ENCODE results near the gene SLC25A52. TPM values are rescaled to one million over a fixed set of nuclear protein-coding genes. Genes with fewer than 3 reads are reported as not detected.
A peak's percentile ranks its signal among the peaks of the same experiment; 100 is the strongest.

Gene SLC25A52
- total and polyA plus RNA-seq, 9 of the 15 experiments (the other 6 are each of a cell fraction or from before 2014, with no cell fraction given): not detected

DNA sequence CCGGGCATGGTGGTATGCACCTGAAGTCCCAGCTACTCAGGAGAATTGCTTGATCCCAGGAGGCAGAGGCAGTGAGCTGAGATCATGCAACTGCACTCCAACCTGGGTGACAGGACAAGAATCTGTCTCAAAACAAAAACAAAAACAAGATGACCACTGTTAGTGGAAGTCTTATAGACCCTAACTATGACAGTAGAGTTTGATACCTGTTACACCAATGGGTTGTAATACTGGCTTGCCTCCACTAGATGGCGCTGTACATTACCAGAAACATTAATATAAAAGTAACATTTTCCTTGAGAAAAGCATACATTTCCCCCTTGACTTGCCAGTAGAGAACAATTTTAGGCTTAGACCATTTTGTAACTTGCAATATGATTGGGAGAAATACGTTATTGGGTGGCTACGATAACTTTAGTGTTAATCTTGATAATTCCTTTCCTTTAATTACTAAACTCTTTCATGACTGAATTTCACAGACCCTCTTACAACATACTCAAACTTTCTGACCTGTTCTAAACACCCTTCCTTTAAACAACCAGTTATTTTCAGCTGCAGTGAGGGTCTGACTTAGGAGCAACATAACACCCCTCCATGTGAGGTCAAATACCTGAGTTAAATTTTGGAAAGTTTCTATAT is 19.5 kb downstream of the SLC25A52 start:
- FAIRE-seq (peak; percentile 70), ATAC-seq (peak; percentile 70), DNase-seq (ENCODE audit: extremely low read depth in 1 of 4, low spot score in 3 of 4) (peak; percentile 31 to 66 (median 33))
- Histone ChIP-seq H2AFZ (ENCODE audit: low read depth, low read length) (no peak overlapping the region), H3K9me1 (ENCODE audit: control insufficient read depth, insufficient read depth, low read length) (no peaks in the 10 kb centered on the region), H3K4me3 (no peak overlapping the region), H3K27ac (ENCODE audit: extremely low read depth, low read depth, low read length) (no peak overlapping the region), H4K20me1 (replicated peaks; ENCODE audit: control insufficient read depth, insufficient read depth, low read length) (no peaks in the 10 kb centered on the region), H3K9ac (ENCODE audit: insufficient read depth in 1 of 2, low read depth in 2 of 2, low read length in 2 of 2) (no peak overlapping the region), H3K4me2 (ENCODE audit: insufficient read depth, low read length) (no peak overlapping the region), H3K79me2 (ENCODE audit: control insufficient read depth, insufficient read depth, low read length) (no peaks in the 10 kb centered on the region), H3K27me3 (ENCODE audit: control insufficient read depth in 2 of 2, insufficient read depth in 2 of 2, low read length in 2 of 2) (peaks cover under 1 to 8% of the 10 kb centered on the region in 2 experiments; a peak in 3 of 5 replicates), H3K9me3 (replicated peaks; ENCODE audit: control insufficient read depth, insufficient read depth, low read depth, low read length) (peaks cover 15% of the 10 kb centered on the region), H3K4me1 (replicated peaks in 1 of 2; ENCODE audit: control insufficient read depth in 2 of 2, insufficient read depth in 2 of 2, low read length in 2 of 2) (peaks cover 0 to 7% of the 10 kb centered on the region in 2 experiments; a peak in 2 of 5 replicates), H3K36me3 (ENCODE audit: control insufficient read depth, insufficient read depth, low read length) (no peaks in the 10 kb centered on the region)
- in situ Hi-C loops (cut with MboI) (loop anchor here (10.0 kb wide), 1 partner anchor 214 kb away; no protein-coding TSS in a partner anchor), intact Hi-C loops (cut with micrococcal nuclease) (loop anchor here (1.0 kb wide), 3 partner anchors 78 to 236 kb away; no protein-coding TSS in a partner anchor)
- WGBS (ENCODE audit: insufficient coverage, low coverage, missing lambda C conversion rate): 48% methylated on average over 4 of the region's 4 CpGs
- ChIA-PET CTCF (ENCODE audit: low intra/inter-chr PET ratio) (interaction anchor here (0.8 to 2.6 kb wide), 4 partner anchors 9 to 235 kb away, joined by 3 to 9 read pairs (median 4); no protein-coding TSS in a partner anchor), POLR2A (no interaction called here)
- BruUV-seq (replicated peaks): no TSS peak
- no peak for TF ChIP-seq L3MBTL2 (IDR thresholded peaks at IDR 0.05)
- TF ChIP-seq RAD51 (IDR thresholded peaks at IDR 0.05; ENCODE audit: borderline replicate concordance, low read depth): no peak
- TF ChIP-seq, protein P1, sequence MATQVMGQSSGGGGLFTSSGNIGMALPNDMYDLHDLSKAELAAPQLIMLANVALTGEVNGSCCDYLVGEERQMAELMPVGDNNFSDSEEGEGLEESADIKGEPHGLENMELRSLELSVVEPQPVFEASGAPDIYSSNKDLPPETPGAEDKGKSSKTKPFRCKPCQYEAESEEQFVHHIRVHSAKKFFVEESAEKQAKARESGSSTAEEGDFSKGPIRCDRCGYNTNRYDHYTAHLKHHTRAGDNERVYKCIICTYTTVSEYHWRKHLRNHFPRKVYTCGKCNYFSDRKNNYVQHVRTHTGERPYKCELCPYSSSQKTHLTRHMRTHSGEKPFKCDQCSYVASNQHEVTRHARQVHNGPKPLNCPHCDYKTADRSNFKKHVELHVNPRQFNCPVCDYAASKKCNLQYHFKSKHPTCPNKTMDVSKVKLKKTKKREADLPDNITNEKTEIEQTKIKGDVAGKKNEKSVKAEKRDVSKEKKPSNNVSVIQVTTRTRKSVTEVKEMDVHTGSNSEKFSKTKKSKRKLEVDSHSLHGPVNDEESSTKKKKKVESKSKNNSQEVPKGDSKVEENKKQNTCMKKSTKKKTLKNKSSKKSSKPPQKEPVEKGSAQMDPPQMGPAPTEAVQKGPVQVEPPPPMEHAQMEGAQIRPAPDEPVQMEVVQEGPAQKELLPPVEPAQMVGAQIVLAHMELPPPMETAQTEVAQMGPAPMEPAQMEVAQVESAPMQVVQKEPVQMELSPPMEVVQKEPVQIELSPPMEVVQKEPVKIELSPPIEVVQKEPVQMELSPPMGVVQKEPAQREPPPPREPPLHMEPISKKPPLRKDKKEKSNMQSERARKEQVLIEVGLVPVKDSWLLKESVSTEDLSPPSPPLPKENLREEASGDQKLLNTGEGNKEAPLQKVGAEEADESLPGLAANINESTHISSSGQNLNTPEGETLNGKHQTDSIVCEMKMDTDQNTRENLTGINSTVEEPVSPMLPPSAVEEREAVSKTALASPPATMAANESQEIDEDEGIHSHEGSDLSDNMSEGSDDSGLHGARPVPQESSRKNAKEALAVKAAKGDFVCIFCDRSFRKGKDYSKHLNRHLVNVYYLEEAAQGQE (IDR thresholded peaks at IDR 0.05; ENCODE audit: borderline replicate concordance): peak; percentile 67; the same call in 1 of the 2 replicates
- TF ChIP-seq, protein P1 (CRISPR knock-in tag; IDR thresholded peaks at IDR 0.05; ENCODE audit: low read depth): no peak
- TF ChIP-seq, protein P2, sequence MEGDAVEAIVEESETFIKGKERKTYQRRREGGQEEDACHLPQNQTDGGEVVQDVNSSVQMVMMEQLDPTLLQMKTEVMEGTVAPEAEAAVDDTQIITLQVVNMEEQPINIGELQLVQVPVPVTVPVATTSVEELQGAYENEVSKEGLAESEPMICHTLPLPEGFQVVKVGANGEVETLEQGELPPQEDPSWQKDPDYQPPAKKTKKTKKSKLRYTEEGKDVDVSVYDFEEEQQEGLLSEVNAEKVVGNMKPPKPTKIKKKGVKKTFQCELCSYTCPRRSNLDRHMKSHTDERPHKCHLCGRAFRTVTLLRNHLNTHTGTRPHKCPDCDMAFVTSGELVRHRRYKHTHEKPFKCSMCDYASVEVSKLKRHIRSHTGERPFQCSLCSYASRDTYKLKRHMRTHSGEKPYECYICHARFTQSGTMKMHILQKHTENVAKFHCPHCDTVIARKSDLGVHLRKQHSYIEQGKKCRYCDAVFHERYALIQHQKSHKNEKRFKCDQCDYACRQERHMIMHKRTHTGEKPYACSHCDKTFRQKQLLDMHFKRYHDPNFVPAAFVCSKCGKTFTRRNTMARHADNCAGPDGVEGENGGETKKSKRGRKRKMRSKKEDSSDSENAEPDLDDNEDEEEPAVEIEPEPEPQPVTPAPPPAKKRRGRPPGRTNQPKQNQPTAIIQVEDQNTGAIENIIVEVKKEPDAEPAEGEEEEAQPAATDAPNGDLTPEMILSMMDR (IDR thresholded peaks at IDR 0.05 in 2 of 3, conservative IDR thresholded peaks at IDR 0.05 in 1 of 3; ENCODE audit: insufficient read depth in 2 of 3, low read depth in 1 of 3, low read length in 3 of 3): peak; percentile 46 to 85 (median 82)
- TF ChIP-seq RAD21 (CRISPR knock-in tag; conservative IDR thresholded peaks at IDR 0.05 in 1 of 2, IDR thresholded peaks at IDR 0.05 in 1 of 2): peak; percentile 62 to 82
- 0 out of 2 replicates have a peak, but pooled peaks have one; percentile 14 for TF ChIP-seq HEY1 (CRISPR knock-in tag; IDR thresholded peaks at IDR 0.05; ENCODE audit: borderline replicate concordance)
- no peak for TF ChIP-seq RUNX1 (IDR thresholded peaks at IDR 0.05; ENCODE audit: low read depth)
- no peak for TF ChIP-seq KLF10 (CRISPR knock-in tag; IDR thresholded peaks at IDR 0.05)

Measured in K562 (cell line).